Measurements from ENCODE around the gene HAND1.

DNA sequence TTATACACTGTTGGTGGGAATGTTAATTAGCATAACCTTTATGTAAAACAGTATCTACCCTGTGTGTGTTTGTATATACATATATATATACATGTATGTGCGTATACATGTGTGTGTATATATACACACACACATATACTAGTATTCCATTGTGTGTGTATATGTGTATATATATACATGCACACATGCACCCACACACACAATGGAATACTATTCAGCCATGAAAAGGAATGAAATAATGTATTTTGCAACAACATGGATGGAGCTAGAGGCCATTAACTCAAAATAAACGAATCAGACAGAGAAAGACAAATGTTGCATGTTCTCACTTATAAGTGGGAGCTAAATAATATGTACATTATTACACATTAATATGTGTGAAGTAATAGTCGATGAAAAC is 49.8 kb downstream of the HAND1 start:
- TF ChIP-seq SP1 (IDR thresholded peaks at IDR 0.05) (no peak), ARNT (IDR thresholded peaks at IDR 0.05) (no peak), SUZ12 (IDR thresholded peaks at IDR 0.05) (no peak), NFRKB (IDR thresholded peaks at IDR 0.05) (no peak)

Measured in HEK293T (cell line).